Measurements from ENCODE around the gene NAP1L1.

The NAP1L1 gene

GRCh38 chr12:76083904-76084862, at the start of gene NAP1L1:
Gene NAP1L1 (minus strand): TSS chr12:76084685. CDS start chr12:76074219, 10,466 bp downstream.
- DNase-seq (ENCODE audit: low read depth, low spot score) = peak; percentile 90
- H3K27ac ChIP-seq = peak within 1 kb of the TSS; percentile 87

GRCh38 chr12:76127588-76127987, 43.1 kb upstream of the NAP1L1 start:
- H3K27ac ChIP-seq = no peak overlapping the region
- no peak for DNase-seq (ENCODE audit: low read depth, low spot score)

GRCh38 chr12:76124456-76124855, 40.0 kb upstream of the NAP1L1 start:
- no peak for DNase-seq (ENCODE audit: low read depth, low spot score)
- H3K27ac ChIP-seq = peak overlapping the region; percentile 51

- peak overlapping the region; percentile 51 for H3K27ac ChIP-seq
- no peak for DNase-seq (ENCODE audit: low read depth, low spot score)
Observed at GRCh38 chr12:76123259-76124212, 39.1 kb upstream of the NAP1L1 start.

- no peak for DNase-seq (ENCODE audit: low read depth, low spot score)
- no peak overlapping the region for H3K27ac ChIP-seq
Observed at GRCh38 chr12:76119887-76120286, 35.4 kb upstream of the NAP1L1 start.

GRCh38 chr12:76117751-76118150, 33.3 kb upstream of the NAP1L1 start:
- DNase-seq (ENCODE audit: low read depth, low spot score) = no peak

GRCh38 chr12:76117067-76117691, 32.7 kb upstream of the NAP1L1 start:
- DNase-seq (ENCODE audit: low read depth, low spot score) = no peak
- H3K27ac ChIP-seq = no peak overlapping the region

More at GRCh38 chr12:76117751-76118150, 33.3 kb upstream of the NAP1L1 start:
- no peak overlapping the region for H3K27ac ChIP-seq

- DNase-seq (ENCODE audit: low read depth, low spot score) = no peak
Observed at GRCh38 chr12:76113800-76114757, 29.6 kb upstream of the NAP1L1 start.

GRCh38 chr12:76111209-76111749, 26.8 kb upstream of the NAP1L1 start:
- H3K27ac ChIP-seq = no peak overlapping the region
- no peak for DNase-seq (ENCODE audit: low read depth, low spot score)

More at GRCh38 chr12:76113800-76114757, 29.6 kb upstream of the NAP1L1 start:
- no peak overlapping the region for H3K27ac ChIP-seq

- H3K27ac ChIP-seq = no peak overlapping the region
- DNase-seq (ENCODE audit: low read depth, low spot score) = no peak
Observed at GRCh38 chr12:76109879-76110278, 25.4 kb upstream of the NAP1L1 start.

- H3K27ac ChIP-seq = no peak overlapping the region
- no peak for DNase-seq (ENCODE audit: low read depth, low spot score)
Observed at GRCh38 chr12:76108356-76108755, 23.9 kb upstream of the NAP1L1 start.

GRCh38 chr12:76106631-76107030, 22.1 kb upstream of the NAP1L1 start:
- H3K27ac ChIP-seq = no peak overlapping the region
- DNase-seq (ENCODE audit: low read depth, low spot score) = no peak

GRCh38 chr12:76103958-76104357, 19.5 kb upstream of the NAP1L1 start:
- DNase-seq (ENCODE audit: low read depth, low spot score) = no peak
- H3K27ac ChIP-seq = no peak overlapping the region

GRCh38 chr12:76101739-76102385, 17.4 kb upstream of the NAP1L1 start:
- DNase-seq (ENCODE audit: low read depth, low spot score) = no peak
- H3K27ac ChIP-seq = no peak overlapping the region

GRCh38 chr12:76096079-76096646, 11.7 kb upstream of the NAP1L1 start:
- H3K27ac ChIP-seq = no peak overlapping the region
- no peak for DNase-seq (ENCODE audit: low read depth, low spot score)

- DNase-seq (ENCODE audit: low read depth, low spot score) = no peak
Observed at GRCh38 chr12:76094754-76095153, 10.3 kb upstream of the NAP1L1 start.

GRCh38 chr12:76091246-76091754, 6.8 kb upstream of the NAP1L1 start:
- H3K27ac ChIP-seq = no peak overlapping the region
- no peak for DNase-seq (ENCODE audit: low read depth, low spot score)

More at GRCh38 chr12:76094754-76095153, 10.3 kb upstream of the NAP1L1 start:
- H3K27ac ChIP-seq = no peak overlapping the region

- no peak for DNase-seq (ENCODE audit: low read depth, low spot score)
- H3K27ac ChIP-seq = no peak overlapping the region
Observed at GRCh38 chr12:76085520-76085868, 1.0 kb upstream of the NAP1L1 start.
